KMS-11 (cell line): ENCODE results near the gene CYLD.

Experiments used
- H2AFZ ChIP-seq: fragments of 200-600 bp; sonication (generic); 2 replicates; pipeline ENCODE4 v1.6.1; 2016; ENCODE audit warnings: antibody characterized with exemption, mixed run types, low read depth
- H3K27ac ChIP-seq: fragments of 200-600 bp; sonication (generic); 2 replicates; pipeline ENCODE4 v1.6.1; 2016; ENCODE audit warnings: mild to moderate bottlenecking, mixed run types
- H3K27me3 ChIP-seq: fragments of 200-600 bp; sonication (generic); 2 replicates; pipeline ENCODE4 v1.6.1; 2017; ENCODE audit warnings: mild to moderate bottlenecking, low read depth, mixed run types, moderate library complexity; ENCODE audit not compliant: insufficient read depth
- H3K36me3 ChIP-seq: fragments of 200-600 bp; sonication (generic); 2 replicates; pipeline ENCODE4 v1.6.1; 2017; ENCODE audit warnings: mild to moderate bottlenecking, mixed run types; ENCODE audit not compliant: insufficient read depth
- H3K4me1 ChIP-seq: fragments of 200-600 bp; sonication (generic); 2 replicates; pipeline ENCODE4 v1.6.1; 2016; ENCODE audit warnings: mild to moderate bottlenecking, low read depth, mixed run types; ENCODE audit not compliant: poor library complexity, severe bottlenecking
- H3K4me2 ChIP-seq: fragments of 200-600 bp; sonication (generic); 2 replicates; pipeline ENCODE4 v1.7.0; 2016; ENCODE audit warnings: mild to moderate bottlenecking, mixed run types
- H3K4me3 ChIP-seq: fragments of 200-600 bp; sonication (generic); IDR thresholded peaks from 2 replicates; pipeline ENCODE4 v1.6.1; 2017; ENCODE audit warnings: low read depth, low read length, mixed read lengths; ENCODE audit not compliant: insufficient read depth
- H3K79me2 ChIP-seq: fragments of 200-600 bp; sonication (generic); 2 replicates; pipeline ENCODE4 v1.6.1; 2016; ENCODE audit warnings: low read depth, mixed run types; ENCODE audit not compliant: insufficient read depth
- H3K9ac ChIP-seq: fragments of 200-600 bp; sonication (generic); 2 replicates; pipeline ENCODE4 v1.6.1; 2016; ENCODE audit warnings: mild to moderate bottlenecking, mixed run types
- H4K20me1 ChIP-seq: fragments of 200-600 bp; sonication (generic); 2 replicates; pipeline ENCODE4 v1.6.1; 2016; ENCODE audit warnings: mild to moderate bottlenecking, mixed run types; ENCODE audit not compliant: insufficient read depth
- TF ChIP-seq, protein P1 (sequence below): fragments of 200-600 bp; sonication (generic); conservative IDR thresholded peaks from 2 replicates; pipeline ENCODE4 v1.6.1; 2017; ENCODE audit warnings: low read depth, mild to moderate bottlenecking, antibody characterized with exemption, low read length, moderate library complexity, mixed read lengths

CYLD gene

DNA sequence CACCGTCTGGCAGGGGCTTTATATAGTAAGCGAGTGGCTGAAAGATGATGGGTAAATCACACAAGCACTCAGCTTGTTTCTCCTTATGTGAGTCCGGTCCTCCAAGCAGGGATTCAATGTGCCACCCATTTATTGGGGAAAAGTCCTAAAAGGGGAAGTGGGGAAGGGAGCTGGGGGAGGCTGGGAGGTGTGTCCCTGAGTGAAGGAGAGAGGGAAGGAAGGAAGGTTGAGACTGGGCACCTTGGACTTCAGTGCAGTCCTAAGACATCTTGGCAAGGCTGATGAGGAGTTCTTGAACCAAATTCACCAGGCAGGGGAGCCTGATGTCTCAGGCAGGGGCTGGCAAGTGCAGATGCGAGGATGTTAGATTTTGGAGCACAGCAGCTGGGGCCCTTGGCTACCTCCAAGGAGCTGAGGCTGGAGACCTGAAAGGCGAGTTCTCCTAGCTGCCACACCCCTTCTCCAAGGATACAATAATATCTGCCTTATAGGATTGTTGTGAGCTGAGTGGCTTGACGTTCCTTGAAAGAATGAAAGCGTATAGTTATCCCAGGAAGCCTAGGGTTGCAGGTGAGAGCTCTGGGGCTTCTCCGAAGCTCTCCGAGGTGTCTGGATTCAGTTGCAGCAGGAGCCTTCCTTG is 23.0 kb upstream of the CYLD start:
- Histone ChIP-seq H3K4me3 (no peak overlapping the region), H3K27me3 (no peaks in the 10 kb centered on the region), H3K27ac (no peak overlapping the region), H4K20me1 (no peaks in the 10 kb centered on the region), H3K36me3 (no peaks in the 10 kb centered on the region), H3K4me1 (no peaks in the 10 kb centered on the region), H3K4me2 (no peak overlapping the region), H3K79me2 (no peaks in the 10 kb centered on the region), H3K9ac (no peak overlapping the region), H2AFZ (no peak overlapping the region)
- TF ChIP-seq, protein P1, sequence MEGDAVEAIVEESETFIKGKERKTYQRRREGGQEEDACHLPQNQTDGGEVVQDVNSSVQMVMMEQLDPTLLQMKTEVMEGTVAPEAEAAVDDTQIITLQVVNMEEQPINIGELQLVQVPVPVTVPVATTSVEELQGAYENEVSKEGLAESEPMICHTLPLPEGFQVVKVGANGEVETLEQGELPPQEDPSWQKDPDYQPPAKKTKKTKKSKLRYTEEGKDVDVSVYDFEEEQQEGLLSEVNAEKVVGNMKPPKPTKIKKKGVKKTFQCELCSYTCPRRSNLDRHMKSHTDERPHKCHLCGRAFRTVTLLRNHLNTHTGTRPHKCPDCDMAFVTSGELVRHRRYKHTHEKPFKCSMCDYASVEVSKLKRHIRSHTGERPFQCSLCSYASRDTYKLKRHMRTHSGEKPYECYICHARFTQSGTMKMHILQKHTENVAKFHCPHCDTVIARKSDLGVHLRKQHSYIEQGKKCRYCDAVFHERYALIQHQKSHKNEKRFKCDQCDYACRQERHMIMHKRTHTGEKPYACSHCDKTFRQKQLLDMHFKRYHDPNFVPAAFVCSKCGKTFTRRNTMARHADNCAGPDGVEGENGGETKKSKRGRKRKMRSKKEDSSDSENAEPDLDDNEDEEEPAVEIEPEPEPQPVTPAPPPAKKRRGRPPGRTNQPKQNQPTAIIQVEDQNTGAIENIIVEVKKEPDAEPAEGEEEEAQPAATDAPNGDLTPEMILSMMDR, result no peak

DNA sequence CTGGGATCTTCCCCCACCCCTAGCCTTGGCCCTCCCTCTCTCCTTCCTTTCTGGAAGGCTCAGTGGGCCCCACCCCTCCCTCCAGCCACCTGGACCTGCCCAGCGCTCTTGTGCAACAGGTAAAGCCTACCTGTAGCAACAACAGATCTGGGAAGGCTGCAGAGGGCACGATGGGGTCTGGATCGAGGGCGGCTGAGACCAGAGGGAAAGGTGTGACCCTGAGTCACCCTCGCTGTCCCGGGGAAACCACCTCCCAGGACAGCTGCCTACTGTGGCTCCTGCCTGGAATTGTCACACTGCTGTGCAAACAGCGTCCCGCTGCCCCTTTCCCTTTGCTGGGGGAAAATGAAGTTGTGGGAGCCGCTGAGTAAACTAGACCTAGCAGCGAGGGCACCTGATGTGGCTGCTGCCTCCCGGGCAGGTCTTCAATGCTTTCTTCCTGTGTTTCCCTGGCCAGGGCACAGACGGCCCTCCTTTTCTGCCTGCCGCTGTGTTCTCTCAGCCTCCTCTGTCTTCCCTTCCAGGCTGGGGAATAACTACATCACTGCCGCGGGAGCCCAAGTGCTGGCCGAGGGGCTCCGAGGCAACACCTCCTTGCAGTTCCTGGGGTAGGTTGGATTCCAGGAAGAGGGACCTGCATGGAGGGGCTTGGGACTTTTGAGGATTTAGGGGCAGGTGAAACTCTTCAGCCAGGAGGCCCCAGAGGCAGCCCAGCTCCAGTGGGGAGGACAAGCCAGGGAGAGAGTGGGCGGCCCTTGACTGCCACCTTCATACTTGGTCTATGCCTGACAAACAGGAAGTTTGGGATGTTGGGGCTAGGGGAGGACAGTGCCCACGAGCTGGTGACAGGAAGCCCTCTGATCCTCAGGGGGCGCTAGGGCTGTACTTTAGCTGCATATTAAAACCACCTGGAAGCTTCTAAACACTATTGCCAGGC is 22.2 kb upstream of the CYLD start:
- H3K9ac ChIP-seq, result no peak overlapping the region

DNA sequence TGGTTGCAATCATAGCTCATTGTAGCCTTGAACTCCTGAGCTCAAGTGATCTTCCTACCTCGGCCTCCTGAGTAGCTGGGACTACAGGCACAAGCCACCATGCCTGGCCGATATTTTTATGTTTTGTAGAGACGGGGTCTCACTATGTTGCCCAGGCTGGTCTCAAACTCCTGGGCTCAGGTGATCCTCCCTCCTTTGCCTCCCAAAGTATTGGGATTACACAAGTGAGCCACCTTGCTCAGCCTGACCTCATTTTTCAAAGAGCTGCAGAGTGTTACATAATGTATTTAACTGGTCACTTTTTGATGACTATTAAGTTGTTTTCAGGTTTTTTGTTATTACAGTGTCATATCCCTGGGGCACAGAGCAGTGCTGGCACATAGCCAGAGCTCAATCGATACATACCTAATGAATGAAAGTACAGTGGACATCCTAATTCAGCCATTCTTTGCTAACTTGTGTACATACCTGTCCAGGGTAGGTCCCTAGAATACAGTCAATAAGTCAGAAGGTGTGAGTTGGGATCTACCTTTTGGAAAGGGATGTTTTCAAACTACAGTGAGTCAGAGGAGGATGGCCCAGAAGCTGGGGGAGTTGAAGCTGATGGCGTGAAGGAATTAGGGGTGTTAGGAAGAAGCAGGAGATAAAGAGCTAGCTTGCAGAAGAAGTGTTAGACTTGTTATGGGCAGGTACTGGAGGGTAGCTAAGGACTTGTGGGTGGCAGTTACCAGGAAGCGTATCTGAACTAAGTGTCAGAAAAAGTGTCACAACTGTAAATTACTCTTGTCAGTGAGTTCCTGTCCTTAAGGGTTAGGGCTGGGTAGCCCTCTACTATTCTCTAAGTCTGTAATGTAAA is 20.1 kb upstream of the CYLD start:
- Histone ChIP-seq H3K27me3 (no peaks in the 10 kb centered on the region), H3K36me3 (no peaks in the 10 kb centered on the region), H3K4me2 (no peak overlapping the region), H4K20me1 (no peaks in the 10 kb centered on the region), H3K4me3 (no peak overlapping the region), H3K9ac (no peak overlapping the region), H3K27ac (no peak overlapping the region), H3K4me1 (no peaks in the 10 kb centered on the region), H2AFZ (no peak overlapping the region), H3K79me2 (no peaks in the 10 kb centered on the region)
- TF ChIP-seq, protein P1, result no peak

More for the DNA sequence above, 22.2 kb upstream of the CYLD start:
- no peak overlapping the region for H3K27ac ChIP-seq
- no peak overlapping the region for H3K4me2 ChIP-seq
- H3K36me3 ChIP-seq, result no peaks in the 10 kb centered on the region
- H3K27me3 ChIP-seq, result no peaks in the 10 kb centered on the region
- TF ChIP-seq, protein P1, result no peak
- H2AFZ ChIP-seq, result no peak overlapping the region
- no peaks in the 10 kb centered on the region for H3K4me1 ChIP-seq
- H3K4me3 ChIP-seq, result no peak overlapping the region
- no peaks in the 10 kb centered on the region for H4K20me1 ChIP-seq
- no peaks in the 10 kb centered on the region for H3K79me2 ChIP-seq

DNA sequence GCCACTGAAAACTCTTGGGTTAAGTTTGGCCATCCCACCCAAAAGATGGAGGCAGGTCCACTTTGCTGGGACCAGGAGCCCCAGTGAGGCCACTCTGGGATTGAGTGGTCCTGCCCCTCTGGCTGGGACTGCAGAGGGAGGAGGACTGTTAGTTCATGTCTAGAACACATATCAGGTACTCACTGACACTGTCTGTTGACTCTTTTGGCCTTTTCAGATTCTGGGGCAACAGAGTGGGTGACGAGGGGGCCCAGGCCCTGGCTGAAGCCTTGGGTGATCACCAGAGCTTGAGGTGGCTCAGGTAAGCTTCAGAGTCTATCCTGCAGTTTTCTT is 19.5 kb upstream of the CYLD start:
- no peak overlapping the region for H3K27ac ChIP-seq
- H3K9ac ChIP-seq, result no peak overlapping the region
- H3K79me2 ChIP-seq, result no peaks in the 10 kb centered on the region
- no peak overlapping the region for H2AFZ ChIP-seq
- no peaks in the 10 kb centered on the region for H3K4me1 ChIP-seq
- no peak overlapping the region for H3K4me3 ChIP-seq
- no peaks in the 10 kb centered on the region for H3K36me3 ChIP-seq
- H3K4me2 ChIP-seq, result no peak overlapping the region
- H4K20me1 ChIP-seq, result no peaks in the 10 kb centered on the region
- TF ChIP-seq, protein P1, result no peak
- H3K27me3 ChIP-seq, result no peaks in the 10 kb centered on the region
